AG09309 (cell line): ENCODE data around the gene ARMCX6.
"Not testable (repeated sequence)": the region's sequence is repeated elsewhere in the genome, so short reads cannot be mapped to it uniquely, and the experiment has no call there.

Experiments used
- DNase-seq: peaks from one replicate; pipeline ENCODE4 v3.0.0-alpha.2; 2010; ENCODE audit warnings: low read depth
- H3K4me3 ChIP-seq: 2 replicates; pipeline ENCODE4 v1.5.1; 2011; ENCODE audit warnings: mild to moderate bottlenecking, low read depth, low read length, moderate library complexity; ENCODE audit not compliant: control insufficient read depth
- TF ChIP-seq, protein P1 (sequence below): IDR thresholded peaks from 2 replicates; pipeline ENCODE4 v1.5.1; 2011; ENCODE audit warnings: mild to moderate bottlenecking, low read depth, low read length, inconsistent platforms; ENCODE audit not compliant: insufficient read depth, control insufficient read depth; ENCODE audit errors: missing control alignments

ARMCX6 gene

GRCh38 chrX:101642093-101642492 lies 24.3 kb upstream of the ARMCX6 start:
- H3K4me3 ChIP-seq = no peak overlapping the region
- no peak for DNase-seq
- TF ChIP-seq, protein P1, sequence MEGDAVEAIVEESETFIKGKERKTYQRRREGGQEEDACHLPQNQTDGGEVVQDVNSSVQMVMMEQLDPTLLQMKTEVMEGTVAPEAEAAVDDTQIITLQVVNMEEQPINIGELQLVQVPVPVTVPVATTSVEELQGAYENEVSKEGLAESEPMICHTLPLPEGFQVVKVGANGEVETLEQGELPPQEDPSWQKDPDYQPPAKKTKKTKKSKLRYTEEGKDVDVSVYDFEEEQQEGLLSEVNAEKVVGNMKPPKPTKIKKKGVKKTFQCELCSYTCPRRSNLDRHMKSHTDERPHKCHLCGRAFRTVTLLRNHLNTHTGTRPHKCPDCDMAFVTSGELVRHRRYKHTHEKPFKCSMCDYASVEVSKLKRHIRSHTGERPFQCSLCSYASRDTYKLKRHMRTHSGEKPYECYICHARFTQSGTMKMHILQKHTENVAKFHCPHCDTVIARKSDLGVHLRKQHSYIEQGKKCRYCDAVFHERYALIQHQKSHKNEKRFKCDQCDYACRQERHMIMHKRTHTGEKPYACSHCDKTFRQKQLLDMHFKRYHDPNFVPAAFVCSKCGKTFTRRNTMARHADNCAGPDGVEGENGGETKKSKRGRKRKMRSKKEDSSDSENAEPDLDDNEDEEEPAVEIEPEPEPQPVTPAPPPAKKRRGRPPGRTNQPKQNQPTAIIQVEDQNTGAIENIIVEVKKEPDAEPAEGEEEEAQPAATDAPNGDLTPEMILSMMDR = no peak

DNA sequence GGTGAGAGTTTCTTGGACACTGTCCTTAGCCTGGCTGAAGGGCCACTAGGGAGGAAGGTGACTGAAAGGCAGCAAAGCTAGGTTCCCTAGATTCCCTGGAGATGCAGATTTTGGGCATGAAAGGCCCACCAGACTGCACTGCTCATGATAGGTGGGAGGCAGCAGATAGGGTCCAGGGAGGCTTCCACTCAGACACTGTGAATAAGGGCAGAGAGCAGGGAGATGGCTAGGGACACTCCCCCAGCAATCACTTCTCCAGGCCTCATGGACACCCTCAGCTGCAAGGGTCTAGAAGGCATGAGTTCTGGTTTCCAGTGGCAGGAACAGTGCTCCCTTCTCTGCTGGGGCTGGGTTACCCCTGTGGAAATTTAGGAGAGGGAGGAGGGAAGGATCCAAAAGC lies 21.8 kb upstream of the ARMCX6 start:
- H3K4me3 ChIP-seq = no peak overlapping the region
- TF ChIP-seq, protein P1 = no peak
- no peak for DNase-seq

DNA sequence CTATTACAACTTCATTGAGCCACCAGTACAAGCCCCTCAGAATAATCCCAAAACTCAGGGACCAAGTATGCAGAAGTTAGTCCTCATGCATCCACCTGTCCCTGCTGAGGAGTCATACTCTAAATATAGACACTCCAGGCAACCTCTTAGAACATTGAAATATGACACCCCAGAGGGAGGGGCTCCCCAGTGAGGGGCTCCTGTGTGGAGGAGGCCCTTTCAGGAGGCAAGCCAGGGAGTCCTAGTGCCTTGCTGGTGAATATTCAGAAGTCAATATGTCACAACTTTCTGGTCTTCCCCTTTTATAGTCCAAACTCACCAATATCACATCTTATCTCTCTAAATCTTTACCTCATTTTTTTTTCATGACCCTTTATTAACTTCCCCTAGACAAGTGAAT lies 1.6 kb upstream of the ARMCX6 start:
- TF ChIP-seq, protein P1 = no peak
- H3K4me3 ChIP-seq = no peak overlapping the region
- DNase-seq = no peak

DNA sequence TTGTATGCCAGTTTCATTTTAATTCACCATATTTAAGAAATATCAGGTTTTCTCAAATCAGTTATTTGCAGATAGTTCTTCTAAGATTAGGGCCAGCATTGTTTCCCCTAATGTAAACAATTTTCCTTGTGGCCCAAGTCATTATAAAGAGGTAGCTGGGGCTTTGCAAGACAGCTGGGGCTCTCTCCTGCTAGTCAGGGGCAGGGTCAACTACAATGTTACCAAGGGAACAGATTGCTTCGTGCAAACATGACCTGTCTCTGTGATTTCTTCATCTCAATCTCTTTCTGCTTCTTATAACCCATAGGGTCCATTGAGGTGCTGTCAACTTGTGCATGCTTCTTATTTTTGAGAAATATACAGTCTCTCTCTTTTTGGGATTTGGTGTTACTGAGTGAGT lies 12.1 kb downstream of the ARMCX6 start:
- DNase-seq = no peak
- no peak overlapping the region for H3K4me3 ChIP-seq
- TF ChIP-seq, protein P1 = no peak

DNA sequence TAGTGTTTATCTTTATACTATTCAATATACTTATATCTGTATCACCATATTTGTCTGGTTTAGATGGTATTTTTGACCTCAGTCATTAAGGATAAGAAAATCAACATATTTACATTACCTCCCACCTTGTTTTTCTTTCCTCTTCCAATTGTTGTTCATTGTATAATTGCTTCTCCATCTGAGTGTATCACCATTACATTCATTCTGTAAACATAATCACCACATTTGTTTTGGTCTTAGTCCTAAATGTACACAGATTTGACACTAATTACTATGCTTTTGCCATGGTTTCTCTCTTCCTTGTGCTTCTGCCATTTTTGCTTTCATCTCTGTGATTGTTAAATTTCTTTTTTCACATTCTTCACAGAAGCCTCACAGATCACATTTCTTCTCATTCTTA lies 12.7 kb downstream of the ARMCX6 start:
- H3K4me3 ChIP-seq = no peak overlapping the region
- TF ChIP-seq, protein P1 = no peak
- no peak for DNase-seq

DNA sequence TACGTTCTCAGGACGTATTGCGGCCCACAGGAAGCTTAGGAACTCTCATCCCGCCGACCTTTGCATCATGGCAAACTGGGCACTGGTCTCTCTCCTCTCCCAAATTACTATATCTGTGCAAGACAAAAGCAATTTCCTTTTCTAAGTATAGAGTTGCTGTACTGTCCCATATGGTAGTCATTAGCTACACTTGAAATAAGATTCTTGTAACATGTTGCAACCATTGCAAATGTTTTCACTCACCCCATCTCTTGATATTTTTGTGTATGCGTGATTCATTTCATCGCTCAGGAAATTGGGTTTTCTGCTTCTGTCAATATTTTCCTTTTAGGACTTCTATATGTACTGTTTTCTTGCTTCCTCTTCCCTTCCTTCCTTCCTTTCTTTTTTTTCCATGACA lies 15.7 kb downstream of the ARMCX6 start:
- no peak overlapping the region for H3K4me3 ChIP-seq
- peak; percentile 34 for DNase-seq
- TF ChIP-seq, protein P1 = no peak

GRCh38 chrX:101599592-101599991 lies 18.2 kb downstream of the ARMCX6 start:
- not testable (repeated sequence) for DNase-seq, H3K4me3 ChIP-seq
